AG08396 (cell line): ENCODE measurements around the gene ZFYVE16.
"Not testable (repeated sequence)": the region's sequence is repeated elsewhere in the genome, so short reads cannot be mapped to it uniquely, and the experiment has no call there.

Experiments used
- DNase-seq: peaks from one replicate; pipeline ENCODE4 v3.0.0; 2012; ENCODE audit warnings: low spot score, mixed read lengths

The ZFYVE16 gene

DNA sequence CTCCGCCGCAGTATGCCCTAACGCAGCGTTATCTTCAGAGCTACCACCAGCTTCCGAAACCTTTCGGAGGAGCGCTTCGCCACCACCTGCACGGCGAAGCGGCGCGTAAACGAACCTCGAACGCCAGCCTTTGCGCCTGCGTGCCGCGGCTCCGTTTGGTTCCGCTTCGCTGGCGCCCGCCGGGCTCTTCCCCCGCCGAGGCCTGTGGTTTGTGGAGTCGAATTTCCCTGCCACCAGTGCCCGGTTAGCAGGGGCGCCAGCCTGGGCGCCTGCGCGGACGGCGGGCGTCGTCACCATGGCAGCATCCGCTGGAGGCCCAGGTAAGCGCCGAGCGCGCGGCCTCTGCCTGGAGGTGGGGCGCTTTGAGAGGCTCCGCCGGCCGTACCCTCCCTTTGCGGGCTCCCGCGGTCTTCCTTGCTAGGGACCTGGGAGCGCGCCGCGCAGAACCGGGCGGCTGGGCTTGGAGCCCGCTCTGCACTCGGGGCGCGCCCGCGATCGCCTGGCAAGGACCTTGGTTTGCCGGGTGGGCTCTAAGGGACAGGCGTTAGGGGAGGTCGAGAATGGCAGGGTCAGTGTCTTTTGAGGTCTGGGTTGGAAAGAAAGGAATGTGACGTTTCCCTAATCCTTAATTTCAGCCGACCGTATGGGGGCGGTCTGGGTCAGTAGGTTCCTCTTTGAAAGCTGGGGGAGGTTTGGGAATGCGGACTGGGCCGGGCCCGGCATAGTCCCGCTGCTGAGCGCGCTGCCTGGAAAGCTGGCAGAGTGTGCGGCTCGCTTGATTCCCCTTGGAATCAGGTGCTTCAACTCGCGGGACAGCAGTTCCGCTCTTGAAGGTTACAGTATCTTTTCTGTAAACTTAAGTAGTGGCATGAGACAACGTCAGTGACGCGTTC lies 80.2 kb downstream of the ZFYVE16 start, which contains the start of gene FAM151B:
FAM151B (plus strand) TSS at position 272 of the 893 bp plus-strand sequence; CDS start at position 296, 24 bp downstream.
- DNase-seq = peak; percentile 93

DNA sequence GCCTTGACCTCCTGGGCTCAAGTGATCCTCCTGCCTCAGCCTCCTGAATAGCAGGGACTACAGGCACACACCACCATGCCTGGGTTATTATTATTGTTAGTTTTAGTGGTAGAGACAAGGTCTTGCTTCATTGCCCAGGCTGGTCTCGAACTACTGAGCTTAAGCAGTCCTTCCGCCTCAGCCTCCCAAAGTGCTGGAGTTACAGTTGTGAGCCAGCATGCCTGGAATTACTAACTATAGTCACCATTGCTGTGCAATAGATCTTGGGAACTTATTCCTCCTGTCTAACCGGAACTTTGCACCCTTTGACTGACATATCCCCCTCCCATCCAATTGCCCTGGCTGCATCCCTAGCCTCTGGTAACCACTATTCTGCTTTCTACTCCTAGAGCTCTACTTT lies 83.4 kb downstream of the ZFYVE16 start:
- DNase-seq = no peak

GRCh38 chr5:80492741-80493140 lies 84.9 kb downstream of the ZFYVE16 start:
- DNase-seq = no peak

- DNase-seq = not testable (repeated sequence)
Measured at GRCh38 chr5:80493443-80493842, 85.6 kb downstream of the ZFYVE16 start.

DNA sequence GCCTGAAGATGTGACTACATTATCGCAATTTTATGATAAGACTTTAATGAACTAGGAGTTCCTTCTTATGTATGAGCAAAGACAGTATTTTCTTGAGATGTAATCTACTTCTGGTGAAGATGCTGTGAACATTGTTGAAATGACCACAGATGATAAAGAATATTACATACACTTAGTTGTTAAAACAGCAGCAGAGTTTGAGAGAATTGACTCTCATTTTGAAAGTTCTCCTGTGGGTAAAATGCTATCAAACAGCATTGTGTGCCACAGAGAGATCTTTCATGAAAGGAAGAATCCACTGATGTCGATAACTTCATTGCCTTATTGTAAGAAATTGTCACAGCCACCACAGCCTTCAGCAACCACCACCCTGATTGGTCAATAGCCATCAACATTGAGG lies 88.0 kb downstream of the ZFYVE16 start:
- no peak for DNase-seq

- DNase-seq = no peak
Measured at GRCh38 chr5:80502800-80503199, 94.9 kb downstream of the ZFYVE16 start.

GRCh38 chr5:80503641-80504040 lies 95.8 kb downstream of the ZFYVE16 start:
- DNase-seq = no peak

DNA sequence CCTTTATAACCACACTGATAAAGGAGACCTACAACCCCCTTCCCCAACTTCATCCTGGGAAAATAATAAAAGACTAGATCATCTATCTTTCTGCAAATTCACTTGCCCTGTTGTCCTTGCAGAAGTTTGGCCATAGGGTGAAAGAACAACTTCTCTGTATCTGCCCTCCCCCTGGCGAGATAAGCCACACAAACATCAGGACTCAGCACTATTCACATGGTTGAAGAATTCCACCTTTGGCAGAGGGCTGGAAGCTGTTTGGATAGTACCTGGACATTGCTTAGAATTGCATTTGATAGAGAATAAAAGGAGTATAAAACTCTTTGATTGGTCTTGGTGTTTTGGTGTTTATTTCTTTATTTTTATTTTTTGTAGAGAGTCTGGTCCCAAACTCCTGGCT lies 97.0 kb downstream of the ZFYVE16 start:
- DNase-seq = no peak

DNA sequence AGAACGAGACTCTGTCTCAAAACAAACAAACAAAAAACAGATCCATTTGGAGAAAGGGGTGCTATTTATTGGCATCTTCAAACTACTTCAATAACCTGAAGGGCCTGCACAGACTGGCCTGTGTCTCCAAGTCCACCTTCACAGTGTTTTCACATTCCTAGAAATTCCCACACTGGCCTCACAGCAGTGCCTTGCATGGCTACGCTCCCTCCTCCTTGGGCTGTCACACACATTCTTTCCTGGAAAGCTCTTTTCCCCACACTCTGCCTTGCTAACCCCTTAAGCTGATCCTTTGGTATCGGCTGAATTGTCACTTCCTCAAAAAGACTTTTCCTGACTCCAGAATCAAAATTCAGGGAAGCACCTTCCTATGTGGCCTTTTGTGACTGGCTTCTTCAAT lies 99.8 kb downstream of the ZFYVE16 start:
- no peak for DNase-seq

GRCh38 chr5:80508844-80509243 lies 101.0 kb downstream of the ZFYVE16 start:
- no peak for DNase-seq

GRCh38 chr5:80509362-80509761 lies 101.5 kb downstream of the ZFYVE16 start:
- no peak for DNase-seq

DNA sequence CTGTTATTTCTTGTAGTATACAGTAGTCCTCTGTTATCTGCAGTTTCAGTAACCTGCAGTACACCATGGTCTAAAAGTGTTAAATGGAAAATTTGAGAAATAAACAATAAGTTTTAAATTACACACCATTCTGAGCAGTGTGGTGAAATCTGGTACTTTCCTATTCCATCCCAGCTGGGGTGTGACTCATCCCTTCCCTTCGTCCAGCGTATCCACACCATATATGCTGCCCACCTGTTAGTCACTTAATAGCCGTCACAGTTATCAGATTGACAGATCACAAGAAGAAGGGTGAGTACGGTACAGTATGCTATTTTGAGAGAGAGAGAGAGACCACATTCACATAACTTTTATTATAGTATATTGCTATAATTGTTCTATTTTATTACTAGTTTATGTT lies 109.0 kb downstream of the ZFYVE16 start:
- no peak for DNase-seq
